Activated CD4-positive, alpha-beta T cell treated with anti-CD3 and anti-CD28 coated beads for 4 hours (primary cell): ENCODE measurements around the gene FOS.
"Not testable (repeated sequence)": the region's sequence is repeated elsewhere in the genome, so short reads cannot be mapped to it uniquely, and the experiment has no call there.

ENCODE experiments used
- DNase-seq, 2 donors: peaks; one replicate each; pipeline ENCODE4 v3.0.0-alpha.2; 2020

Gene FOS

GRCh38 chr14:75295491-75296345 is 17.1 kb downstream of the FOS start:
- peak; percentile 76 to 80 for DNase-seq

- DNase-seq, result no peak
These were observed 18.9 kb downstream of the FOS start for GRCh38 chr14:75297411-75298040.

- DNase-seq, result no peak
These were observed 19.7 kb downstream of the FOS start for GRCh38 chr14:75298187-75298965.

- no peak for DNase-seq
These were observed 20.4 kb downstream of the FOS start for GRCh38 chr14:75299059-75299458.

GRCh38 chr14:75299576-75299975 is 20.9 kb downstream of the FOS start:
- no peak for DNase-seq

GRCh38 chr14:75301666-75302325 is 23.2 kb downstream of the FOS start:
- peak; percentile 48 for DNase-seq

- DNase-seq, result peak; percentile 61 to 65
These were observed 24.8 kb downstream of the FOS start for GRCh38 chr14:75303381-75303789.

- not testable (repeated sequence) for DNase-seq
These were observed 27.8 kb downstream of the FOS start for GRCh38 chr14:75306410-75306809.

GRCh38 chr14:75306927-75307699 is 28.5 kb downstream of the FOS start:
- no peak for DNase-seq

GRCh38 chr14:75307700-75308379 is 29.2 kb downstream of the FOS start:
- peak; percentile 67 to 77 for DNase-seq

- DNase-seq, result not testable (repeated sequence)
These were observed 30.4 kb downstream of the FOS start for GRCh38 chr14:75308991-75309390.

GRCh38 chr14:75309561-75309960 is 30.9 kb downstream of the FOS start:
- DNase-seq, result not testable (repeated sequence)

GRCh38 chr14:75310295-75311111 is 31.9 kb downstream of the FOS start:
- DNase-seq, result no peak

- DNase-seq, result no peak
These were observed 32.7 kb downstream of the FOS start for GRCh38 chr14:75311356-75311755.

GRCh38 chr14:75312341-75312740 is 33.7 kb downstream of the FOS start:
- DNase-seq, result no peak

- no peak for DNase-seq
These were observed 34.7 kb downstream of the FOS start for GRCh38 chr14:75313294-75313693.

GRCh38 chr14:75315144-75315543 is 36.5 kb downstream of the FOS start:
- no peak for DNase-seq

- no peak for DNase-seq
These were observed 38.5 kb downstream of the FOS start for GRCh38 chr14:75317148-75317547.

GRCh38 chr14:75318353-75318752 is 39.7 kb downstream of the FOS start:
- no peak for DNase-seq

- no peak for DNase-seq
These were observed 40.4 kb downstream of the FOS start for GRCh38 chr14:75319021-75319420.

GRCh38 chr14:75320196-75320595 is 41.6 kb downstream of the FOS start:
- DNase-seq, result no peak
